ENCODE data around the gene KRT83. TPM values are rescaled to one million over a fixed set of nuclear protein-coding genes. Genes with fewer than 3 reads are reported as not detected.

KRT83 gene
- total RNA-seq, 1 donor from 2014 or later: not detected

DNA sequence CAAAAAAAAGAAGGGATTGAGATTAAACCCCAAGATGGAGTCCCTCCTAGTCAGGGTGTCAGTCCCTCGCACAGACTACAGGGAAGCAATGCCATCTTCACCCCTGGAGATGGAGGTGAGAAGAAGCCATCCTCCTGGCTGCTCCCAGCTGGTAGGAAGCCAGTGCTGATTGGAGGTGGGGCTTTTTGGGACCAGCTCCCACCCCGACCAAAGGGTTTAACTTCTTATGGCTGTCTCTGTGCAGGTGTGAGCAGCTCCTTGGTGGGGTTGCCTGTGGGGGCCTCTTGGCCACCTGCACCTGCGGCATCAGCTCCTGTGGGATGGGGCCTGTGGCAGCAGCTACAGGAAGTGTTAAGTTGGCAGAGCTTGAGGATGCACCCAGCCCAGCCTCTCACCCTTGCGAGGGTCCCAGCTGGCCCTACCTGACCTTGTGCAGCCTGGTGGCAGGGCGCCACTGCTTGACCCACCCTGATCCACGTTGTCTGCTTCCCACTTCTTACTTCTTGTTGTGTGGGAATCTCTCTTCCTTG is 50.6 kb downstream of the KRT83 start:
- H3K4me1 ChIP-seq: no peaks in the 10 kb centered on the region
- Mint-ChIP-seq H3K4me3 (no peak overlapping the region), H3K9me3 (no peaks in the 10 kb centered on the region), H3K36me3 (no peaks in the 10 kb centered on the region), H3K4me1 (peaks cover 2% of the 10 kb centered on the region), H3K27ac (no peak overlapping the region), H3K27me3 (ENCODE audit: insufficient read depth, low read depth) (peaks cover 8% of the 10 kb centered on the region)
- H3K27ac ChIP-seq: no peak overlapping the region
- no peaks in the 10 kb centered on the region for H4K20me1 ChIP-seq (ENCODE audit: low read depth)
- no peak for TF ChIP-seq EZH2phosphoT487 (IDR thresholded peaks at IDR 0.05)
- TF ChIP-seq, protein P1, sequence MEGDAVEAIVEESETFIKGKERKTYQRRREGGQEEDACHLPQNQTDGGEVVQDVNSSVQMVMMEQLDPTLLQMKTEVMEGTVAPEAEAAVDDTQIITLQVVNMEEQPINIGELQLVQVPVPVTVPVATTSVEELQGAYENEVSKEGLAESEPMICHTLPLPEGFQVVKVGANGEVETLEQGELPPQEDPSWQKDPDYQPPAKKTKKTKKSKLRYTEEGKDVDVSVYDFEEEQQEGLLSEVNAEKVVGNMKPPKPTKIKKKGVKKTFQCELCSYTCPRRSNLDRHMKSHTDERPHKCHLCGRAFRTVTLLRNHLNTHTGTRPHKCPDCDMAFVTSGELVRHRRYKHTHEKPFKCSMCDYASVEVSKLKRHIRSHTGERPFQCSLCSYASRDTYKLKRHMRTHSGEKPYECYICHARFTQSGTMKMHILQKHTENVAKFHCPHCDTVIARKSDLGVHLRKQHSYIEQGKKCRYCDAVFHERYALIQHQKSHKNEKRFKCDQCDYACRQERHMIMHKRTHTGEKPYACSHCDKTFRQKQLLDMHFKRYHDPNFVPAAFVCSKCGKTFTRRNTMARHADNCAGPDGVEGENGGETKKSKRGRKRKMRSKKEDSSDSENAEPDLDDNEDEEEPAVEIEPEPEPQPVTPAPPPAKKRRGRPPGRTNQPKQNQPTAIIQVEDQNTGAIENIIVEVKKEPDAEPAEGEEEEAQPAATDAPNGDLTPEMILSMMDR (IDR thresholded peaks at IDR 0.05): no peak
- no peak for TF ChIP-seq EZH2 (IDR thresholded peaks at IDR 0.05)
- H3K9me3 ChIP-seq (ENCODE audit: low read depth): no peaks in the 10 kb centered on the region
- no peak for DNase-seq (ENCODE audit: low spot score)
- H3K9ac ChIP-seq: no peak overlapping the region
- no peak overlapping the region for H2AFZ ChIP-seq (replicated peaks)
- H3F3A ChIP-seq (ENCODE audit: low read depth): no peaks in the 10 kb centered on the region
- no peaks in the 10 kb centered on the region for H3K36me3 ChIP-seq
- no peaks in the 10 kb centered on the region for H3K79me2 ChIP-seq (ENCODE audit: low read depth)
- no peak overlapping the region for H3K4me2 ChIP-seq
- H3K4me3 ChIP-seq: no peak overlapping the region
- peaks cover 27% of the 10 kb centered on the region for H3K27me3 ChIP-seq

DNA sequence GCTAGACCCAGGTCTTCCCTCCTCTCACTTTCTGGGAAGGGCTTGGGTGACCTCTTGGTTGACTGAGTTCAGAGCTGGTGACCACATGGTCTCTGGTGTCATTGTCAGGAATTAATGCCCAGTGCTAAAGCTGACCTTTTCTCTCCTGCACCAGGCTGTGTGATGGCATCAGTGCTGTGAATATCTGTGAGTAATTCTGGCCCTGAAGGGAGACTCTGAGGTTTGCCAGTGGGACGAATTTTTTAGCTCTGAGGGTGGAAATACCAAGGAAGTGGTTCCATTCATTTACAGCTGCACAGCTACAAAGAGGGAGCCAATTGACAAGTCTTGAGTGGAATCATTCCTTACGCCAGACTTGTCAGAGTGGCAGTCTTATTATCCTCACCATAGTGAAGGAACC is 53.0 kb downstream of the KRT83 start:
- Histone ChIP-seq H3K4me3 (no peak overlapping the region), H2AFZ (replicated peaks) (no peak overlapping the region), H3K27me3 (peaks cover 15% of the 10 kb centered on the region), H3K4me1 (no peaks in the 10 kb centered on the region), H3K36me3 (no peaks in the 10 kb centered on the region), H3K4me2 (no peak overlapping the region), H3K9ac (no peak overlapping the region), H4K20me1 (ENCODE audit: low read depth) (no peaks in the 10 kb centered on the region), H3K79me2 (ENCODE audit: low read depth) (no peaks in the 10 kb centered on the region), H3K27ac (no peak overlapping the region), H3K9me3 (ENCODE audit: low read depth) (no peaks in the 10 kb centered on the region), H3F3A (ENCODE audit: low read depth) (no peaks in the 10 kb centered on the region)
- Mint-ChIP-seq H3K9me3 (no peaks in the 10 kb centered on the region), H3K4me3 (no peak overlapping the region), H3K27ac (no peak overlapping the region), H3K27me3 (ENCODE audit: insufficient read depth, low read depth) (peaks cover 7% of the 10 kb centered on the region), H3K4me1 (no peaks in the 10 kb centered on the region), H3K36me3 (no peaks in the 10 kb centered on the region)
- no peak for DNase-seq (ENCODE audit: low spot score)
- TF ChIP-seq EZH2phosphoT487 (IDR thresholded peaks at IDR 0.05): no peak
- TF ChIP-seq EZH2 (IDR thresholded peaks at IDR 0.05): no peak
- TF ChIP-seq, protein P1 (IDR thresholded peaks at IDR 0.05): no peak

DNA sequence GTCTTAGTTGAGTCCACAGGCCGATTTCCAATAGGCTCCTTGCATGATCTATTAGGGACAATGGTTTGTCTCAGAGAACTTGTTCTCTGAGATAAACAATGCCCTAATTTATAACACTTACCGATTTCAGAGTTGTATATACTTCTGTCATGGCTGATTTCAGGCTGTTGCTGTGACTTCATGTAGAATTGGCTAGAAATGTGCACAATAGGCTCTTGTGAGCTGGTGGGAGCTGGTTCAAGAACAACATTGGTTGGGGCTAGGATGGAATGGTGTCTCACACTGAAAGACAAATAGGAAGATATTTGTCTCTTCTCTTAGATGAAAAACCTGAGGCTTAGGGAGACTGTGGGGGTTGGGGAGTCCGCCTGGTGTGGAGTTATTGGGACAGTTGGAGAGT is 53.5 kb downstream of the KRT83 start:
- peaks cover 7% of the 10 kb centered on the region for H3K27me3 Mint-ChIP-seq (ENCODE audit: insufficient read depth, low read depth)
- no peaks in the 10 kb centered on the region for H3K36me3 Mint-ChIP-seq
- Histone ChIP-seq H3K4me1 (no peaks in the 10 kb centered on the region), H2AFZ (replicated peaks) (no peak overlapping the region), H3K4me3 (no peak overlapping the region), H3K27ac (no peak overlapping the region), H4K20me1 (ENCODE audit: low read depth) (no peaks in the 10 kb centered on the region), H3K27me3 (peaks cover 10% of the 10 kb centered on the region), H3K9me3 (ENCODE audit: low read depth) (no peaks in the 10 kb centered on the region), H3K79me2 (ENCODE audit: low read depth) (no peaks in the 10 kb centered on the region), H3F3A (ENCODE audit: low read depth) (no peaks in the 10 kb centered on the region), H3K4me2 (no peak overlapping the region), H3K36me3 (no peaks in the 10 kb centered on the region), H3K9ac (no peak overlapping the region)
- H3K4me3 Mint-ChIP-seq: no peak overlapping the region
- no peak for DNase-seq (ENCODE audit: low spot score)
- H3K4me1 Mint-ChIP-seq: no peaks in the 10 kb centered on the region
- H3K27ac Mint-ChIP-seq: peak overlapping the region; percentile 7
- TF ChIP-seq EZH2 (IDR thresholded peaks at IDR 0.05) (no peak), EZH2phosphoT487 (IDR thresholded peaks at IDR 0.05) (no peak)
- TF ChIP-seq, protein P1 (IDR thresholded peaks at IDR 0.05): no peak
- no peaks in the 10 kb centered on the region for H3K9me3 Mint-ChIP-seq
